Endometrial microvascular endothelial cells (primary cell): ENCODE results near the gene NMNAT3. TPM values are rescaled to one million over a fixed set of nuclear protein-coding genes. Genes with fewer than 3 reads are reported as not detected.

Source experiments
- in situ Hi-C: cut with HindIII; loops from 2 replicates; pipeline ENCODE4 v1.10.0; 2017; ENCODE audit warnings: low sequenced_read_pairs, low pct_unique_long_range_greater_than_20kb; ENCODE audit errors: inconsistent ontology term
- total RNA-seq: library from RNA; depleted of rRNA; stranded (reverse); fragments of >200 nt; gene quantifications from one replicate; pipeline ENCODE4 v1.2.3, GENCODE V29; 2015; ENCODE audit errors: inconsistent ontology term

The NMNAT3 gene
- total RNA-seq, 1 donor from 2014 or later: not detected

- in situ Hi-C loops: no loop called here
Observed at GRCh38 chr3:139647866-139648435, 29.8 kb downstream of the NMNAT3 start.

GRCh38 chr3:139646512-139646911, 31.3 kb downstream of the NMNAT3 start:
- in situ Hi-C loops: no loop called here

- in situ Hi-C loops: no loop called here
Observed at GRCh38 chr3:139642996-139643395, 34.8 kb downstream of the NMNAT3 start.

- in situ Hi-C loops: no loop called here
Observed at GRCh38 chr3:139640456-139640855, 37.3 kb downstream of the NMNAT3 start.

GRCh38 chr3:139639662-139640061, 38.1 kb downstream of the NMNAT3 start:
- in situ Hi-C loops: no loop called here

GRCh38 chr3:139638518-139638917, 39.3 kb downstream of the NMNAT3 start:
- in situ Hi-C loops: no loop called here

GRCh38 chr3:139636511-139636910, 41.3 kb downstream of the NMNAT3 start:
- in situ Hi-C loops: no loop called here

- in situ Hi-C loops: no loop called here
Observed at GRCh38 chr3:139634111-139634635, 43.6 kb downstream of the NMNAT3 start.

GRCh38 chr3:139633511-139633910, 44.3 kb downstream of the NMNAT3 start:
- in situ Hi-C loops: no loop called here

- in situ Hi-C loops: no loop called here
Observed at GRCh38 chr3:139630542-139630941, 47.2 kb downstream of the NMNAT3 start.

- in situ Hi-C loops: no loop called here
Observed at GRCh38 chr3:139629033-139629432, 48.7 kb downstream of the NMNAT3 start.

- in situ Hi-C loops: no loop called here
Observed at GRCh38 chr3:139627759-139628158, 50.0 kb downstream of the NMNAT3 start.

- in situ Hi-C loops: no loop called here
Observed at GRCh38 chr3:139620438-139620837, 57.3 kb downstream of the NMNAT3 start.

- in situ Hi-C loops: no loop called here
Observed at GRCh38 chr3:139619484-139619883, 58.3 kb downstream of the NMNAT3 start.

GRCh38 chr3:139617672-139618268, 60.0 kb downstream of the NMNAT3 start:
- in situ Hi-C loops: no loop called here

- in situ Hi-C loops: no loop called here
Observed at GRCh38 chr3:139611528-139611927, 66.2 kb downstream of the NMNAT3 start.

- in situ Hi-C loops: no loop called here
Observed at GRCh38 chr3:139610886-139611285, 66.9 kb downstream of the NMNAT3 start.

GRCh38 chr3:139608924-139609323, 68.8 kb downstream of the NMNAT3 start:
- in situ Hi-C loops: no loop called here

GRCh38 chr3:139608108-139608380, 69.7 kb downstream of the NMNAT3 start:
- in situ Hi-C loops: no loop called here

GRCh38 chr3:139607257-139608107, 70.3 kb downstream of the NMNAT3 start:
- in situ Hi-C loops: no loop called here
